Natural killer cell (primary cell): ENCODE results near the gene NOL4L. TPM values are rescaled to one million over a fixed set of nuclear protein-coding genes. Genes with fewer than 3 reads are reported as not detected.

ENCODE experiments used
- ATAC-seq, 3 donors: fragments of 150-1000 bp in 2 of 3; fragments of 200-7000 bp in 1 of 3; cut with Tn5 transposase; 1 replicate in 1 of 3; 2 replicates in 2 of 3; pipeline ENCODE4 v1.10.0; 2021; ENCODE audit warnings: mild to moderate bottlenecking in 2 of 3, moderate library complexity in 2 of 3
- DNase-seq, 2 donors: peaks; one replicate each; pipeline versions ENCODE4 v3.0.0 to v3.0.0-alpha.2; 2013 to 2021; ENCODE audit warnings: mixed read lengths in 1 of 2
- H3K27ac ChIP-seq: one replicate; pipeline ENCODE4 v1.5.1; 2013; ENCODE audit warnings: mild to moderate bottlenecking, low read length
- H3K27me3 ChIP-seq: one replicate; pipeline ENCODE4 v1.6.1; 2013; ENCODE audit warnings: low read length; ENCODE audit not compliant: control insufficient read depth, insufficient read depth
- H3K36me3 ChIP-seq: one replicate; pipeline ENCODE4 v1.6.1; 2013; ENCODE audit warnings: low read length; ENCODE audit not compliant: control insufficient read depth, insufficient read depth
- H3K4me1 ChIP-seq: one replicate; pipeline ENCODE4 v1.6.1; 2013; ENCODE audit warnings: low read length; ENCODE audit not compliant: control insufficient read depth, insufficient read depth
- H3K4me3 ChIP-seq: one replicate; pipeline ENCODE4 v1.5.1; 2013; ENCODE audit warnings: low read length
- H3K9me3 ChIP-seq: one replicate; pipeline ENCODE4 v1.6.1; 2013; ENCODE audit warnings: low read length; ENCODE audit not compliant: control insufficient read depth, insufficient read depth
- H3K27ac Mint-ChIP-seq, 2 donors: one replicate each; pipeline ENCODE4 v1.8.0; 2022; ENCODE audit warnings: mild to moderate bottlenecking in 2 of 2, mixed read lengths in 2 of 2, moderate library complexity in 1 of 2
- H3K27me3 Mint-ChIP-seq, 2 donors: one replicate each; pipeline ENCODE4 v1.8.0; 2022; ENCODE audit warnings: low read depth in 2 of 2, mixed read lengths in 2 of 2
- H3K36me3 Mint-ChIP-seq: one replicate; pipeline ENCODE4 v1.8.0; 2022; ENCODE audit warnings: mixed read lengths
- H3K4me1 Mint-ChIP-seq, 2 donors: one replicate each; pipeline ENCODE4 v1.8.0; 2022; ENCODE audit warnings: mixed read lengths in 2 of 2
- H3K4me3 Mint-ChIP-seq: one replicate; pipeline ENCODE4 v1.8.0; 2022; ENCODE audit warnings: mild to moderate bottlenecking, moderate library complexity, mixed read lengths
- H3K9me3 Mint-ChIP-seq, 2 donors: one replicate each; pipeline ENCODE4 v1.8.0; 2022; ENCODE audit warnings: mixed read lengths in 2 of 2
- whole genome bisulfite sequencing: methylation state at CpG from one replicate; pipeline ENCODE4 v1.1.7; 2013; ENCODE audit warnings: missing lambda C conversion rate; ENCODE audit not compliant: insufficient coverage; 5-methylcytosine and 5-hydroxymethylcytosine counted together
- intact Hi-C: fragments of 100-400 bp; cut with micrococcal nuclease; formaldehyde crosslinking; loops from one replicate; pipeline ENCODE4 v1.14.2; 2022
- total RNA-seq, 4 donors: library from RNA; stranded (reverse); fragments of 120-200 nt in 1 of 4; gene quantifications; one replicate each; pipeline versions ENCODE4 v1.2.3 to v1.2.4, GENCODE V29; 2013 to 2022
- TF ChIP-seq, protein P1 (sequence below): fragments of 200-600 bp; IDR thresholded peaks from one replicate; pipeline ENCODE4 v1.8.0; 2022; ENCODE audit warnings: antibody characterized with exemption

The NOL4L gene
- total RNA-seq, 3 donors from 2014 or later (not counting 1 experiment from before 2014, with no cell fraction given) = 101 to 136 (median 114) TPM

DNA sequence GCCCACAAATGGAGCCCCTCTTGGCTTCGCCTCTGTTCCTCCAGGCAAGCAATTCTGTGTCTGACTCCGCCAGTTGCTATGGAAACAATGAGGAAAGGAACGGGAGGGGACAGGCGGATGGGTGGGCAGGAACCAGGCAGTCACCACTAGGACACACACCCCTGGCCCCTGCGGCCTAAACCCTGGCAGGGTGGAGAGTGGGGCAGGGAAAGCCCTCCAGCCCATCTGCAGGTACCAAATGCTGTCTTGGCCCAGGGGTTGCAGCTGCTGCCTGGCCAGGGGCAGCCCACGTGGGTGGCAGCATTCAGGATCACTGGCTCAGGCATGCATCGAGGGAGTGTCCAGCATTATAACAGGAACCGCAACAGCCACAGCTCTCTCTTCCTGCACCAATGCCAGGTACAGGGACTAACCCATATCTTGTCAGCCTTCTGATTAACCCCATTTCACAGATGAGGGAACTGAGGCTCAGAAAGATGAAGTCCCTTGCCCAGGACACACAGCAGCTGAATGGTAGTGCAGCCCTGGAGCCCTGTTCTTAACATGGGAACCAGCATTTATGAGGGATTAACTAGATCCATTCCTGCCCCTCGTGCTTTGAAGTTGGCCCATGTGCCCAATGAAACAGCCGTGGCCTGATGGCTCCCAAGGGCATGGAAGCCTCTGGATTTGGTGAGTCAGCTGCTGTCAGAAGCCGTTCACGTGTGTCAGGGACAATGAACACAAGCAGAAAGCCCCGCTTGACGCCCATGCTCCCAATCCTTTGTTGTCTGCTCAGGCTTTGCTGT lies 66.3 kb downstream of the NOL4L start:
- Mint-ChIP-seq H3K27ac (no peak overlapping the region), H3K4me1 (peaks cover 47 to 56% of the 10 kb centered on the region in 2 donors), H3K4me3 (no peak overlapping the region), H3K9me3 (no peaks in the 10 kb centered on the region), H3K36me3 (peaks cover 6% of the 10 kb centered on the region), H3K27me3 (no peaks in the 10 kb centered on the region)
- no peak overlapping the region for H3K27ac ChIP-seq
- WGBS = 89% methylated on average over 14 of the region's 14 CpGs
- ATAC-seq (no peak), DNase-seq (no peak)
- H3K9me3 ChIP-seq = no peaks in the 10 kb centered on the region
- H3K36me3 ChIP-seq = peaks cover 54% of the 10 kb centered on the region
- H3K4me1 ChIP-seq = peaks cover 46% of the 10 kb centered on the region
- no peaks in the 10 kb centered on the region for H3K27me3 ChIP-seq
- TF ChIP-seq, protein P1, sequence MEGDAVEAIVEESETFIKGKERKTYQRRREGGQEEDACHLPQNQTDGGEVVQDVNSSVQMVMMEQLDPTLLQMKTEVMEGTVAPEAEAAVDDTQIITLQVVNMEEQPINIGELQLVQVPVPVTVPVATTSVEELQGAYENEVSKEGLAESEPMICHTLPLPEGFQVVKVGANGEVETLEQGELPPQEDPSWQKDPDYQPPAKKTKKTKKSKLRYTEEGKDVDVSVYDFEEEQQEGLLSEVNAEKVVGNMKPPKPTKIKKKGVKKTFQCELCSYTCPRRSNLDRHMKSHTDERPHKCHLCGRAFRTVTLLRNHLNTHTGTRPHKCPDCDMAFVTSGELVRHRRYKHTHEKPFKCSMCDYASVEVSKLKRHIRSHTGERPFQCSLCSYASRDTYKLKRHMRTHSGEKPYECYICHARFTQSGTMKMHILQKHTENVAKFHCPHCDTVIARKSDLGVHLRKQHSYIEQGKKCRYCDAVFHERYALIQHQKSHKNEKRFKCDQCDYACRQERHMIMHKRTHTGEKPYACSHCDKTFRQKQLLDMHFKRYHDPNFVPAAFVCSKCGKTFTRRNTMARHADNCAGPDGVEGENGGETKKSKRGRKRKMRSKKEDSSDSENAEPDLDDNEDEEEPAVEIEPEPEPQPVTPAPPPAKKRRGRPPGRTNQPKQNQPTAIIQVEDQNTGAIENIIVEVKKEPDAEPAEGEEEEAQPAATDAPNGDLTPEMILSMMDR = no peak
- intact Hi-C loops = no loop called here
- H3K4me3 ChIP-seq = no peak overlapping the region

DNA sequence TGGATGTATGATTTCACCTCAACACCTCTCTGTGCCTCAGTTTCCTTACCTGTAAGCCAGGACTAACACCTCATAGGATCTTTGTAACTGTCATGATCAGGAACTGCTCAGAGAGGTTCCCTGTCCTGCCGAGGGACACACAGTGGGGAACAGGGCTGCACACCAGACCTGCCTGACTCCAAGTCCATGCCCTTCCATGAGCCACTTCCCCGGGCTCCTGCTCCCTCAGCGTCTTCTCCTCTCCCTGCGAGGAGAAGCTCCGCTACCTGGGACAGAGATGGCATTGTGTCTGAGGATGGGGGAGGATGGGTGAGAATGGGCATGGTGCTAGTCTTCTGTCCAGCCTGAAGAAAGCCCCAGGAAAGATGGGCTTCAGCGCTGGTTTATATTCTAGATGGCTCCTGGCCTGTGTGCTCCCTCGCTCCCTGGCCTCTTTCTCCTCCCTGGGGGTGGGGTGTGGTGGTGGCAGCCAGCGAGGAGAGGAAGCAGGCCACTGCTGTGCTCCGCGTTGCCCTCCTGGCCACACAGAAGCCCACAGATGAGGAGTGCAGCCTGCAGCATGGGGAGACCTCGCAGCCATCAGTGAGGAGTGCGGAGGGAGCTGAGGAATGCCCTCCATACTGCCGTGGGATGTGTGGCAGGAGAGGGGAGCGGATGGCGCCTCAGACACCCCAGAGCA lies 67.1 kb downstream of the NOL4L start:
- Mint-ChIP-seq H3K4me3 (no peak overlapping the region), H3K36me3 (peaks cover 6% of the 10 kb centered on the region), H3K4me1 (peaks cover 47 to 56% of the 10 kb centered on the region in 2 donors), H3K27ac (no peak overlapping the region), H3K9me3 (no peaks in the 10 kb centered on the region), H3K27me3 (no peaks in the 10 kb centered on the region)
- Histone ChIP-seq H3K27me3 (no peaks in the 10 kb centered on the region), H3K9me3 (no peaks in the 10 kb centered on the region), H3K27ac (no peak overlapping the region), H3K36me3 (peaks cover 54% of the 10 kb centered on the region), H3K4me1 (peaks cover 44% of the 10 kb centered on the region), H3K4me3 (no peak overlapping the region)
- DNase-seq (no peak), ATAC-seq (no peak)
- 88% methylated on average over 14 of the region's 15 CpGs for WGBS
- TF ChIP-seq, protein P1 = no peak
- intact Hi-C loops = no loop called here

DNA sequence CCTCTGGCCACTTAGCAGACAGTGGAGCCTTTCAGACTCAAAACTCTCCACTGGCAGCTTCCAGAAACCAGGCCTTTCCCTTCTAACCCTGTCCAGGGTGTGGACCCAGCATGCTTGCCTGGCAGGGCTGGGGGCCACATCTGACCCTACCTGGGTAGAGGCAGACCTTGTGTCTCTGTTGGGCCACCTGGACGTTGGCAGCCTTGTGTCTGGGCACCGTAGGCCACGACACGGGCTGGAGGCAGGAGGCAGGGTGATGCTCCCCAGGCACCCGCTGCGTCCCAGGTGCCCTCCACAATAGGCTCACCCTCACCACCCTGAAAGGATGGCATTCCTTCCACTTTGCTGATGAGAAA lies 67.6 kb downstream of the NOL4L start:
- TF ChIP-seq, protein P1 = no peak
- no peak overlapping the region for H3K4me3 ChIP-seq
- no peak for DNase-seq
- Mint-ChIP-seq H3K9me3 (no peaks in the 10 kb centered on the region), H3K27ac (no peak overlapping the region), H3K36me3 (peaks cover 6% of the 10 kb centered on the region), H3K27me3 (no peaks in the 10 kb centered on the region), H3K4me3 (no peak overlapping the region), H3K4me1 (peaks cover 47 to 55% of the 10 kb centered on the region in 2 donors)
- peaks cover 41% of the 10 kb centered on the region for H3K4me1 ChIP-seq
- H3K27me3 ChIP-seq = no peaks in the 10 kb centered on the region
- no peak for ATAC-seq
- H3K9me3 ChIP-seq = no peaks in the 10 kb centered on the region
- 80% methylated on average over 6 of the region's 6 CpGs for WGBS
- no peak overlapping the region for H3K27ac ChIP-seq
- intact Hi-C loops = no loop called here
- peaks cover 54% of the 10 kb centered on the region for H3K36me3 ChIP-seq
